Ascending aorta (tissue), 2 donors: ENCODE measurements around the gene SLC35F6. TPM values are rescaled to one million over a fixed set of nuclear protein-coding genes. Genes with fewer than 3 reads are reported as not detected.

ENCODE experiments used
- DNase-seq, 2 donors: peaks; one replicate each; pipeline ENCODE4 v3.0.0-alpha.2; 2019; ENCODE audit warnings: low spot score in 2 of 2
- H3K27ac ChIP-seq, 2 donors: fragments of 200-600 bp; sonication (generic); one replicate each; pipeline ENCODE4 v1.5.1; 2016 to 2017; ENCODE audit warnings: mild to moderate bottlenecking in 1 of 2
- H3K27me3 ChIP-seq: fragments of 200-600 bp; sonication (generic); one replicate; pipeline ENCODE4 v1.5.1; 2017
- H3K36me3 ChIP-seq, 2 donors: fragments of 200-600 bp; sonication (generic); one replicate each; pipeline ENCODE4 v1.5.1; 2016
- H3K4me1 ChIP-seq, 2 donors: fragments of 200-600 bp; sonication (generic); one replicate each; pipeline ENCODE4 v1.5.1; 2016 to 2017; ENCODE audit warnings: mild to moderate bottlenecking in 1 of 2
- H3K4me3 ChIP-seq, 2 donors: fragments of 200-600 bp; sonication (generic); one replicate each; pipeline ENCODE4 v1.5.1; 2016 to 2017; ENCODE audit warnings: mild to moderate bottlenecking in 1 of 2
- H3K9me3 ChIP-seq, 2 donors: fragments of 200-600 bp; sonication (generic); one replicate each; pipeline ENCODE4 v1.5.1; 2016
- CTCF ChIP-seq, 3 experiments: fragments of 200-600 bp in 2 of 3; fragments of 450-650 bp in 1 of 3; sonication (generic) in 2 of 3; IDR thresholded peaks; one replicate each; pipeline ENCODE4 v1.5.1; 2016 to 2019; ENCODE audit warnings: antibody characterized with exemption in 3 of 3, mild to moderate bottlenecking in 1 of 3, moderate library complexity in 1 of 3
- intact Hi-C: fragments of 100-400 bp; cut with DNase I; formaldehyde crosslinking; loops from one replicate; pipeline ENCODE4 v1.15.1; 2023
- total RNA-seq: library from RNA; depleted of rRNA; stranded (reverse); fragments of >200 nt; gene quantifications from one replicate; pipeline ENCODE4 v1.1.0, GENCODE V29; 2016

The SLC35F6 gene
- total RNA-seq, 1 donor from 2014 or later = 43.4 TPM

- H3K4me3 ChIP-seq = no peak overlapping the region
- H3K27ac ChIP-seq = no peak overlapping the region
- H3K36me3 ChIP-seq = no peaks in the 10 kb centered on the region
- peaks cover 14 to 19% of the 10 kb centered on the region in 2 donors for H3K4me1 ChIP-seq
- no peaks in the 10 kb centered on the region for H3K27me3 ChIP-seq
- DNase-seq = no peak
- no peaks in the 10 kb centered on the region for H3K9me3 ChIP-seq
- TF ChIP-seq CTCF (IDR thresholded peaks at IDR 0.05) = no peak
- intact Hi-C loops = loop anchor here (10.0 kb wide), 1 partner anchor 1753 kb away; the partner anchor contains the start of gene DNAJC27
These were observed 36.2 kb upstream of the SLC35F6 start for GRCh38 chr2:26727641-26728561.

GRCh38 chr2:26729311-26729710, 34.8 kb upstream of the SLC35F6 start:
- Histone ChIP-seq H3K27ac (no peak overlapping the region), H3K4me1 (peaks cover 5 to 8% of the 10 kb centered on the region in 2 donors), H3K4me3 (no peak overlapping the region), H3K9me3 (no peaks in the 10 kb centered on the region), H3K36me3 (no peaks in the 10 kb centered on the region), H3K27me3 (no peaks in the 10 kb centered on the region)
- no peak for TF ChIP-seq CTCF (IDR thresholded peaks at IDR 0.05)
- no peak for DNase-seq
- intact Hi-C loops = loop anchor here (10.0 kb wide), 1 partner anchor 1755 kb away; the partner anchor contains the start of gene DNAJC27

- TF ChIP-seq CTCF (IDR thresholded peaks at IDR 0.05) = no peak
- H3K27ac ChIP-seq = no peak overlapping the region
- H3K4me3 ChIP-seq = no peak overlapping the region
- no peaks in the 10 kb centered on the region for H3K36me3 ChIP-seq
- H3K4me1 ChIP-seq = no peaks in the 10 kb centered on the region
- H3K27me3 ChIP-seq = no peaks in the 10 kb centered on the region
- DNase-seq = no peak
- H3K9me3 ChIP-seq = no peaks in the 10 kb centered on the region
- intact Hi-C loops = no loop called here
These were observed 33.3 kb upstream of the SLC35F6 start for GRCh38 chr2:26730549-26731344.

GRCh38 chr2:26731714-26732113, 32.4 kb upstream of the SLC35F6 start:
- Histone ChIP-seq H3K4me3 (no peak overlapping the region), H3K9me3 (no peaks in the 10 kb centered on the region), H3K27ac (no peak overlapping the region), H3K4me1 (no peaks in the 10 kb centered on the region), H3K36me3 (no peaks in the 10 kb centered on the region), H3K27me3 (no peaks in the 10 kb centered on the region)
- intact Hi-C loops = no loop called here
- DNase-seq = no peak
- no peak for TF ChIP-seq CTCF (IDR thresholded peaks at IDR 0.05)

- H3K27me3 ChIP-seq = no peaks in the 10 kb centered on the region
- intact Hi-C loops = no loop called here
- no peak for TF ChIP-seq CTCF (IDR thresholded peaks at IDR 0.05)
- H3K27ac ChIP-seq = no peak overlapping the region
- DNase-seq = no peak
- H3K9me3 ChIP-seq = no peaks in the 10 kb centered on the region
- H3K36me3 ChIP-seq = no peaks in the 10 kb centered on the region
- H3K4me1 ChIP-seq = no peaks in the 10 kb centered on the region
- H3K4me3 ChIP-seq = no peak overlapping the region
These were observed 31.6 kb upstream of the SLC35F6 start for GRCh38 chr2:26732446-26732845.
